OCI-LY1 (cell line): ENCODE results near the gene TSC22D2.

Experiments
- H2AFZ ChIP-seq: fragments of 200-600 bp; sonication (generic), shearing (Covaris generic); 2 replicates; pipeline ENCODE4 v1.6.0; 2014; ENCODE audit warnings: antibody characterized with exemption, mild to moderate bottlenecking, low read length
- H3F3A ChIP-seq: fragments of 200-600 bp; sonication (generic), shearing (Covaris generic); 2 replicates; pipeline ENCODE4 v1.6.0; 2014; ENCODE audit warnings: mild to moderate bottlenecking, antibody characterized with exemption, low read length, moderate library complexity; ENCODE audit not compliant: insufficient read depth
- H3K27ac ChIP-seq: fragments of 200-600 bp; sonication (generic); 2 replicates; pipeline ENCODE4 v1.5.1; 2014; ENCODE audit warnings: low read length, mixed run types, mild to moderate bottlenecking, low read depth; ENCODE audit not compliant: poor library complexity, severe bottlenecking
- H3K27me3 ChIP-seq: fragments of 200-600 bp; sonication (generic); 2 replicates; pipeline ENCODE4 v1.6.0; 2014; ENCODE audit warnings: antibody characterized with exemption, mild to moderate bottlenecking, low read length, moderate library complexity; ENCODE audit not compliant: insufficient read depth
- H3K36me3 ChIP-seq: fragments of 200-600 bp; sonication (generic); 2 replicates; pipeline ENCODE4 v1.6.1; 2014; ENCODE audit warnings: mild to moderate bottlenecking, antibody characterized with exemption, low read length, moderate library complexity, mixed read lengths; ENCODE audit not compliant: insufficient read depth
- H3K4me1 ChIP-seq: fragments of 200-600 bp; sonication (generic); 2 replicates; pipeline ENCODE4 v1.5.1; 2014; ENCODE audit warnings: mild to moderate bottlenecking, low read length, moderate library complexity; ENCODE audit not compliant: insufficient read depth, severe bottlenecking
- H3K4me2 ChIP-seq: fragments of 200-600 bp; sonication (generic), shearing (Covaris generic); 2 replicates; pipeline ENCODE4 v1.6.1; 2014; ENCODE audit warnings: low read length
- H3K4me3 ChIP-seq: fragments of 200-600 bp; sonication (generic); 2 replicates; pipeline ENCODE4 v1.5.1; 2014; ENCODE audit warnings: low read length, low read depth, mild to moderate bottlenecking, mixed read lengths; ENCODE audit not compliant: poor library complexity, severe bottlenecking
- H3K79me2 ChIP-seq: fragments of 200-600 bp; shearing (Covaris generic); 2 replicates; pipeline ENCODE4 v1.6.1; 2016; ENCODE audit warnings: mixed run types, low read length, mixed read lengths; ENCODE audit not compliant: insufficient read depth
- H3K9ac ChIP-seq: fragments of 200-600 bp; sonication (generic), shearing (Covaris generic); 2 replicates; pipeline ENCODE4 v1.6.1; 2014; ENCODE audit warnings: mild to moderate bottlenecking, low read length, mixed read lengths
- H3K9me2 ChIP-seq: fragments of 200-600 bp; sonication (generic), shearing (Covaris generic); 2 replicates; pipeline ENCODE4 v1.6.1; 2014; ENCODE audit warnings: low read depth, mild to moderate bottlenecking, low read length, mixed read lengths
- H3K9me3 ChIP-seq: fragments of 200-600 bp; shearing (Covaris generic); 2 replicates; pipeline ENCODE4 v1.6.1; 2014; ENCODE audit warnings: low read length, mixed read lengths
- H4K20me1 ChIP-seq: fragments of 200-600 bp; sonication (generic), shearing (Covaris generic); 2 replicates; pipeline ENCODE4 v1.6.0; 2016; ENCODE audit warnings: mild to moderate bottlenecking, low read length; ENCODE audit not compliant: insufficient read depth
- CTCF ChIP-seq: fragments of 200-600 bp; sonication (generic), shearing (Covaris generic); IDR thresholded peaks from 2 replicates; pipeline ENCODE4 v1.5.1; 2017; ENCODE audit warnings: mild to moderate bottlenecking, antibody characterized with exemption, low read length, moderate library complexity, mixed read lengths
- EZH2 ChIP-seq: fragments of 200-600 bp; sonication (generic), shearing (Covaris generic); IDR thresholded peaks from 2 replicates; pipeline ENCODE4 v1.8.0; 2017; ENCODE audit warnings: borderline replicate concordance, mixed run types, mild to moderate bottlenecking, antibody characterized with exemption, low read length, moderate library complexity, mixed read lengths

TSC22D2 gene

GRCh38 chr3:150426292-150426691, 18.2 kb downstream of the TSC22D2 start:
- Histone ChIP-seq H4K20me1 (no peaks in the 10 kb centered on the region), H3K4me3 (no peak overlapping the region), H3K79me2 (peaks cover 15% of the 10 kb centered on the region; the same call in 1 of the 2 replicates), H3K36me3 (peaks cover 18% of the 10 kb centered on the region; the same call in 1 of the 2 replicates), H3K27ac (no peak overlapping the region), H3F3A (no peaks in the 10 kb centered on the region), H3K4me2 (no peak overlapping the region), H3K4me1 (no peaks in the 10 kb centered on the region), H3K9me2 (no peaks in the 10 kb centered on the region), H3K9me3 (no peaks in the 10 kb centered on the region), H2AFZ (no peak overlapping the region), H3K9ac (no peak overlapping the region), H3K27me3 (no peaks in the 10 kb centered on the region)
- TF ChIP-seq EZH2 (no peak), CTCF (no peak)

DNA sequence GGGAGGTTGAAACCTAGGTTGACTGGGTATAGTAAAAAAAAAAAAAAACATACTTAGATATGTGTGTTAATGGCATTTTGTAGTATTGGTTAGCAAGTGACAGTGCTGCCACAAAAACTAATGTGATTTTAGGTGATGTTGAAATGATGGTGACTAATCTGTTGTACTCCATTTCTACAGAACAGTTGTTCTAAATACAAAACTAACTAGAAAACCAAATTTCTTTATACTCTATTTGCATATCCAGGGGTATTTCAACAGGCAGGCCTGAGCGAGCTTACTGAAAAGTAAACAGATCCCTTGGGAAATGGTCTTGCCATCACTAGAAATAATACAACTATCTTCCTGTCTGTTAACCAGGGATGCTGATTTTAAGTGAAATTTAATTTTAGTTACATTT, 20.5 kb downstream of the TSC22D2 start:
- Histone ChIP-seq H3K4me1 (no peaks in the 10 kb centered on the region), H3K9ac (no peak overlapping the region), H2AFZ (no peak overlapping the region), H3K36me3 (0 out of 2 replicates have a peak, but pooled peaks cover 12% of the 10 kb centered on the region), H3K4me2 (no peak overlapping the region), H4K20me1 (no peaks in the 10 kb centered on the region), H3K79me2 (peaks cover 14% of the 10 kb centered on the region), H3K9me2 (no peaks in the 10 kb centered on the region), H3K9me3 (no peaks in the 10 kb centered on the region), H3K27me3 (no peaks in the 10 kb centered on the region), H3K27ac (no peak overlapping the region), H3F3A (no peaks in the 10 kb centered on the region), H3K4me3 (no peak overlapping the region)
- TF ChIP-seq EZH2 (no peak), CTCF (no peak)

DNA sequence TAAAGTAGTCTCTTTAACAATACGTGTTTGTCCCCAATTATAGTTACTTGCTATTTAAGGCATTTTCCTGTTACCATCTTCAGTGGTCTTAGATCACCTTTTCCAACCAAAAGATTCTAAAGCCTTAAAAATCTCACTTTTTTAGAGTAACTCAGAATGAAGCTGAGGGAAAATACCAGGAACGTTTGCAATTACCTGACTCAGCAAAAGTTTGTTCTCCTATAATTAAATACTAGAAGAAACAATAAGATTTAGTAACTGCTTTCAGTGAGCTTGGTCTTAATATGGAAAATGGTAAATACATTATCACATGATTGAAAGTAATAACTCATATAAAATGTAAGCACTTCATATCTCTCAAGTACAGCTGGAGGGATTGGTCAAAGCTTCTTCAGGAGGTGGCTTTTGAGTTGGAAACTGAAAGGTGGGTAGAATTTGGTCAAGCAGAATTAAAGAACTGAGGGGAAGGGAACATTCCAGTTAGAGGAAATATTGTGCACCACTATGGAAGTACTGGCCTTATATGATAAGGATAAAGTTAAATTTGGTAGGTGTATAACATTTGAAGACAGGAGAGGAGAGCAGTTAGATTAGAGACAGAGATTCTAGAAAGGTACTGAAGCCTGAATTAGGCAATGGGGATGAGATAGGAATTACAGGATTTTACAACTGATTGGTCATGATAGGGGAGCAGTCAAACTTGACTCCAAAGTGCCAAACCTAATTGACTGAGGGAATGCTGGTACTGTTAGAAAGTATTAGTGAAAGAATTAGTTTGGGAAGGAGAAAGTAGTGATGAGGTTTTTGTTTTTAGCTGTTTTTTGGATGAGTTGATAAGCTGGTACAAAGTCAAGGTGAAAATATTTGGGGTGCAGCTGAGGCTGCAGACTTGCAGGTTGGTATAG, 21.9 kb downstream of the TSC22D2 start:
- H3F3A ChIP-seq: no peaks in the 10 kb centered on the region
- no peak overlapping the region for H2AFZ ChIP-seq
- H4K20me1 ChIP-seq: no peaks in the 10 kb centered on the region
- H3K27me3 ChIP-seq: no peaks in the 10 kb centered on the region
- 0 out of 2 replicates have a peak, but pooled peaks cover 8% of the 10 kb centered on the region for H3K36me3 ChIP-seq
- no peak overlapping the region for H3K27ac ChIP-seq
- H3K9ac ChIP-seq: no peak overlapping the region
- H3K4me3 ChIP-seq: no peak overlapping the region
- no peaks in the 10 kb centered on the region for H3K4me1 ChIP-seq
- H3K4me2 ChIP-seq: no peak overlapping the region
- TF ChIP-seq EZH2 (no peak), CTCF (no peak)
- no peaks in the 10 kb centered on the region for H3K9me3 ChIP-seq
- peaks cover 11% of the 10 kb centered on the region for H3K79me2 ChIP-seq
- H3K9me2 ChIP-seq: no peaks in the 10 kb centered on the region
